ENCODE measurements around the gene SNX25.

GRCh38 chr4:185323606-185324005 is 114.2 kb downstream of the SNX25 start:
- TF ChIP-seq CTCF (IDR thresholded peaks at IDR 0.05) = no peak
- no peak for TF ChIP-seq POLR2A (IDR thresholded peaks at IDR 0.05)

Measured in esophagus squamous epithelium (tissue), 4 donors.